ENCODE measurements around the gene UBE2E2.

DNA sequence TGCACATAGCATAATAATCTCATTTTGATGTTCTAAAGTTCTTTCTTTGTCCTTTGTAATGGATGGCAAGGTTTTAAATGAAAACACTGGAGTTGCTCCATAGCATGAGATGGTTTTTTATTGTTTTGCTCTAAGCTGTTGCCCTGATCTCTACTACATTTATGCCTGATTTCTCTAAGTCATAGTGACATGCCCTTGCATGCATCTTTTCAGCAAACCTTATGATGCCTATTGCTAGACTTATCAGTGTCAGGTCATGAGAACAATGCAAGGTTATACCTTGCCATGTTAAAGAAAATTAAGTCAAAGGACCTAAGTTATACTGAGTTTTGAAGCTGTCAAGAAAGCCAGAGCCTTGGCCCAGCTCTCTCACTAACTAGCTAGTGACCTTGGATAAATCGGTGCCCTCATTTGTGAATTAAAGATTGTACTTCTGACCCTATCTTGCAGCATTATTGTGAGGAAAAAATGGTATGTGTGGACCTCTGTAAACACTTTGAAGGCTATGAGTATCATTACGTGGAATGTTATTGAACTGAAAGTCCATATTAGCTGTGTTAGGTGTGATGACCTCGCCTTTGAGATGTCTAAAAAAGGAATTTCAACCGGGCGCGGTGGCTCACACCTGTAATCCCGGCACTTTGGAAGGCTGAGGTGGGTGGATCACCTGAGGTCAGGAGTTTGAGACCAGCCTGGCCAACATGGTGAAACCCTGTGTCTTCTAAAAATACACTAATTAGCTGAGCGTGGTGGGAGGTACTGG, 346.2 kb downstream of the UBE2E2 start:
- TF ChIP-seq CTCF (IDR thresholded peaks at IDR 0.05) (no peak), EZH2 (IDR thresholded peaks at IDR 0.05) (no peak)
